Measurements from ENCODE around the gene RHAG.

RHAG gene

DNA sequence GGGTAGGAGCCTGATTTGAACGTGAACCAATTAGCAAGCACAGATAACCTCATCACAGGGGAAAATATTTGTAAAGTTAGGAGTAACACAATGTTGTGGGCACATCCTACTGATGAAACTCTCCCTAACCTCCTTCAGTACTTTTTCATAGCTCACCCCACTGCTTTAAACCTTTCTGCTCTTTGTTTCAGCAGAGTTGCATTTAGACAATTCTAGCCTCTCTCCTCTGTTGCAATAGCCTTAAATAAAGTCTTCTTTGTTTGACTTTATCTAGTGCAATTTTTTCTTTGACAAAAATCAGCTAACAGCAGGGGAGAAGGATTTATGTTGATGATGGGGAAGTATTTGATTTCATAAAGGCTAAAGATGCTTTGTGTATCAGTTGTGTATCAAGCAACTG lies 72.1 kb downstream of the RHAG start:
- no peak for DNase-seq (ENCODE audit: low spot score)

DNA sequence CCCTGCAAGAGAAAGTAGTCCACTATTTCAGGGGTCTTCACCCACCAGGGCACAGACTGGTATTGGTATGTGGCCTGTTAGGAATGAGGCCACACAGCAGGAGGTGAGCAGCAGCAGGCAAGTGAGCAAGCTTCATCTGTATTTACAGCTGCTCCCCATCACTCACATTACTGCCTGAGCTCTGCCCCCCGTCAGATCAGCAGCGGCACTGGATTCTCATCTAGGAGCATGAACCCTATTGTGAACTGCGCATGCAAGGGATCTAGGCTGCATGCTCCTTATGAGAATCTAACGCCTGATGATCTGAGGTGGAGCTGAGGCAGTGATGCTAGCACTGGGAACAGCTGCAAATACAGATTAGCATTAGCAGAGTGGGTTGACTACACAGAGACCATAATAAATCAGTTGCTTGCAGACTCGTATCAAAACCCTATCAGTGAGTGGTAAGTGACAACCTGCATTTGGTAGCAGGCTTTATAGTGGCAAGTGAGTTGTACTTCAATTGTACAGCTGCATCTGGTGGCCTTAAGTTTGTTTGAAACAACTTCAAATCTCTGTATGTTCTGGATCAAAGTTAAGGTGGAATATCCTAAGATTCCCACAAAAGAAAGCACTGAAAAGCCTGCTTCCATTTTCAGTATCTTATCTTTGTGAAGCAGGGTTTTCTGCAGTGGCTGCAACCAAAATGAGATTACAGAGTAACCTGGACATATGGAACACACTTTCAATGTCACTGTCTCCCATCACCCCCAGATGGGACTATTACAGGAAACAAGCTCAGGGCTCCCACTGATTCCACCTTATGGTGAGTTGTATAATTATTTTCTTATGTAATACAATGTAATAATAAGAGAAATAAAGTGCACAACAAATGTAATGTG lies 73.4 kb downstream of the RHAG start:
- no peak for DNase-seq (ENCODE audit: low spot score)

DNA sequence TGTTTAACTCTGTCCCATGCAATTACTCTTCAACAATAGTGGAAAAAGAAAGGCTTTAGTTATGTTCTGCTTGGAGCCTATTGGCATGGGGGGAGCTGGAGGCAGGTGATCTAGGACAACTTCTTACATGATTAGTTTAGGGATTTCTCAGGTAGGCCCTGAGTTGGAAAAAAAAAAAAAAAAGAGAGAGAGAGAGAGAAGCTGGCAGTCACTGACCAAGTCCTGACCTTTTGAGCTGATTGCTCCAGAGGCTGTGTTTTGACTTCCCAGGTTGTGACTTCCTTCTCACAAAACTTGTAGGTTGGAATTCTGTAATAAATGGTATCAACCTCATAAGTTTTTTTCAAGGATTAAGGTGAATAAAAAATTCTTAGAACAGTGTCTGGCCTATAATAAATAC lies 78.4 kb downstream of the RHAG start:
- DNase-seq (ENCODE audit: low spot score) = no peak

DNA sequence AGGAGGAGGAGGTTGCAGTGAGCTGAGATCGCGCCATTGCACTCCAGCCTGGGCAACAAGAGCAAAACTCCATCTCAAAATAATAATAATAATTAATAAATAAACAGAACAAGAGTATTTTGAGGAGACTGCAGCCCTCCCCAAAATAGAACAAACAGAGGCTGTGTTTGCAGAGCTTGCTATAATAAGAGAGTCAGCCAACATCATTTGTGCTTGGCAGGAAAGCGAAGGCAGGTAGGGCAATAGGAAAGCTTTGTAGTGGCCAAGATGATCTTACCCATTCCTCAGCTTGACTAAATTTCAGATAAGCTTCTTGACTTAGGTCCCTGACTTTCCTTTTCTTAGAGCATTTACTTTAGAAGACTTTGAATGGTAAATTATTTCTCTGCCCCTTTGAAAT lies 79.5 kb downstream of the RHAG start:
- no peak for DNase-seq (ENCODE audit: low spot score)

DNA sequence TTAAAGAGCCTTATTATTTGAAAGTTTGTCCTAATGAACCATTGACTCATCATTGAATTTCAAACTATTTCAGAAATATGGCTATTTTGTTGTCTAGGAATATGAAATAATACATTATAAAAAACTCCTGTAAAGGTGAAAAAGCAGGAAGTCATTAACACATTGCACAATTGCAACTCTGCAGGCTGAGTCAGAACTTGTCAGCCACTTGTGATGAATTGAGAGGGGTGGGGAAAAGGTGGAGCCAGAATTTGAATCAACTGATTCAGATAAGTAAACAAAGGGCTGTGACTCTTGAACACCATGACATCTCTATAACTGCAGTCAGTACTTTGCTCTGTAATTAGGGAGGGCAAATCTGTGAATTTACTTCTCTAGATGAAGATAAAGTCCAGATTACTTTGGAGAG lies 80.2 kb downstream of the RHAG start:
- DNase-seq (ENCODE audit: low spot score) = no peak

DNA sequence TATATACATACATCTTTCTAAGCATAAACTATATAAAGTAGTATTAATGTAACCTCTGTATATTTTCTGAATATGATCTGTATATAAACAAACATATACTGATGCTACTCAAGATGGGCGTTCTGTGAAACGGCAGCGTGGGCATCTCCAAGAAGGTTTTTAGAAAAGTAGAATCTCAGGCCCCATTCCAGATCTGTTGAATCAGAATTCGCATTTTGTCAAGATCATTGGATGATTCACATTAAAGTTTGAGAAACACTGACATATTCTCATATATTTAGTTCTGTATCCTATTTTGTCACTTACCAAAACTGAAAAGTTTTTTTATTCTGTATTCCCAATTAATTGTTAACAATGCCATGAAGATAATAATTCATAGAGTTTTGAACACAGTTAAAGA lies 80.7 kb downstream of the RHAG start:
- no peak for DNase-seq (ENCODE audit: low spot score)

Measured in globus pallidus (tissue), 1 donor.